Caki2 (cell line): Measurements from ENCODE around the gene CST4. TPM values are rescaled to one million over a fixed set of nuclear protein-coding genes. Genes with fewer than 3 reads are reported as not detected.
"Not testable (repeated sequence)": the region's sequence is repeated elsewhere in the genome, so short reads cannot be mapped to it uniquely, and the experiment has no call there.

Experiments used
- DNase-seq: peaks from one replicate; pipeline ENCODE4 v3.0.0-alpha.2; 2015; ENCODE audit warnings: low read depth
- in situ Hi-C: cut with HindIII; loops from 2 replicates; pipeline ENCODE4 v1.10.0; 2016; ENCODE audit warnings: low sequenced_read_pairs, low pct_unique_long_range_greater_than_20kb, mixed read lengths
- total RNA-seq: library from RNA; depleted of rRNA; stranded (reverse); fragments of >200 nt; shearing (Covaris generic); gene quantifications from 2 replicates; pipeline ENCODE4 v1.2.3, GENCODE V29; 2014; ENCODE audit warnings: low replicate concordance; rRNA removed

Gene CST4
- total RNA-seq, 1 experiment from 2014 or later, result 28.3 TPM

- no peak for DNase-seq
- in situ Hi-C loops, result no loop called here
Measured at GRCh38 chr20:23636182-23636907, 52.5 kb downstream of the CST4 start.

GRCh38 chr20:23635768-23636090, 53.1 kb downstream of the CST4 start:
- DNase-seq, in situ Hi-C loops: not testable (repeated sequence)

Other genes starting within 250 kb of the CST4 start
- not detected in 2 replicates for gene CSTL1, start 249.4 kb downstream of the CST4 start, total RNA-seq
- gene CST11, start 236.2 kb downstream of the CST4 start, total RNA-seq, result not detected in 2 replicates
- gene CST8, start 197.9 kb downstream of the CST4 start, total RNA-seq, result not detected in 2 replicates
- not detected in 2 replicates for gene CST9L, start 120.6 kb downstream of the CST4 start, total RNA-seq
- not detected in 2 replicates for gene CST9, start 83.1 kb downstream of the CST4 start, total RNA-seq
- gene CST3, start 51.1 kb downstream of the CST4 start, total RNA-seq, result 368 and 404 TPM in 2 replicates
- gene CST1, start 61.9 kb upstream of the CST4 start, total RNA-seq, result 29.3 and 53.5 TPM in 2 replicates
- 240 and 270 TPM in 2 replicates for gene CST2, start 137.7 kb upstream of the CST4 start, total RNA-seq
- not detected in 2 replicates for gene CST5, start 190.7 kb upstream of the CST4 start, total RNA-seq